Neural progenitor cell (in vitro differentiated cells): ENCODE data around the gene RPS6KA6. TPM values are rescaled to one million over a fixed set of nuclear protein-coding genes. Genes with fewer than 3 reads are reported as not detected.

Experiments used
- DNase-seq: peaks from one replicate; pipeline ENCODE4 v3.0.0-alpha.2; 2016; ENCODE audit warnings: low spot score
- H2AFZ ChIP-seq: fragments of 200-600 bp; sonication (generic); replicated peaks from 2 replicates; pipeline ENCODE4 v1.6.1; 2016; ENCODE audit warnings: antibody characterized with exemption
- H3F3A ChIP-seq: fragments of 200-600 bp; sonication (generic); 2 replicates; pipeline ENCODE4 v1.6.1; 2016; ENCODE audit warnings: antibody characterized with exemption, low read depth
- H3K27ac ChIP-seq: fragments of 200-600 bp; sonication (generic); 2 replicates; pipeline ENCODE4 v1.5.1; 2016; ENCODE audit warnings: mild to moderate bottlenecking
- H3K27me3 ChIP-seq: fragments of 200-600 bp; sonication (generic); 2 replicates; pipeline ENCODE4 v1.6.1; 2016; ENCODE audit warnings: mild to moderate bottlenecking, moderate library complexity
- H3K36me3 ChIP-seq: fragments of 200-600 bp; sonication (generic); 2 replicates; pipeline ENCODE4 v1.5.1; 2016
- H3K4me1 ChIP-seq: fragments of 200-600 bp; sonication (generic); 2 replicates; pipeline ENCODE4 v1.6.1; 2016; ENCODE audit warnings: mixed run types
- H3K4me2 ChIP-seq: fragments of 200-600 bp; sonication (generic); 2 replicates; pipeline ENCODE4 v1.6.1; 2016
- H3K4me3 ChIP-seq: fragments of 200-600 bp; sonication (generic); 2 replicates; pipeline ENCODE4 v1.5.1; 2016
- H3K79me2 ChIP-seq: fragments of 200-600 bp; sonication (generic); 2 replicates; pipeline ENCODE4 v1.6.1; 2016; ENCODE audit warnings: low read depth
- H3K9ac ChIP-seq: fragments of 200-600 bp; sonication (generic); 2 replicates; pipeline ENCODE4 v1.6.1; 2016
- H3K9me3 ChIP-seq: fragments of 200-600 bp; sonication (generic); 2 replicates; pipeline ENCODE4 v1.5.1; 2016; ENCODE audit warnings: low read depth
- H4K20me1 ChIP-seq: fragments of 200-600 bp; sonication (generic); 2 replicates; pipeline ENCODE4 v1.6.1; 2016; ENCODE audit warnings: low read depth
- H3K27ac Mint-ChIP-seq: 3 replicates; pipeline ENCODE4 v1.8.0; 2021; ENCODE audit warnings: mixed read lengths
- H3K27me3 Mint-ChIP-seq: 2 replicates; pipeline ENCODE4 v1.8.0; 2022; ENCODE audit warnings: low read depth, mild to moderate bottlenecking, inconsistent platforms, moderate library complexity, mixed read lengths; ENCODE audit not compliant: insufficient read depth
- H3K36me3 Mint-ChIP-seq: 3 replicates; pipeline ENCODE4 v1.8.0; 2021; ENCODE audit warnings: mixed read lengths
- H3K4me1 Mint-ChIP-seq: 3 replicates; pipeline ENCODE4 v1.8.0; 2021; ENCODE audit warnings: mixed read lengths
- H3K4me3 Mint-ChIP-seq: 3 replicates; pipeline ENCODE4 v1.8.0; 2021; ENCODE audit warnings: mild to moderate bottlenecking, moderate library complexity, mixed read lengths
- H3K9me3 Mint-ChIP-seq: 3 replicates; pipeline ENCODE4 v1.8.0; 2020; ENCODE audit warnings: mixed read lengths
- EZH2 ChIP-seq: fragments of 200-600 bp; sonication (generic); IDR thresholded peaks from 2 replicates; pipeline ENCODE4 v1.6.1; 2017; ENCODE audit warnings: antibody characterized with exemption, mild to moderate bottlenecking, moderate library complexity
- EZH2phosphoT487 ChIP-seq: fragments of 200-600 bp; sonication (generic); IDR thresholded peaks from 2 replicates; pipeline ENCODE4 v1.6.1; 2017; ENCODE audit warnings: antibody characterized with exemption
- total RNA-seq: library from RNA; depleted of rRNA; stranded (reverse); fragments of >200 nt; gene quantifications from 2 replicates; pipeline ENCODE4 v1.2.3, GENCODE V29; 2015; ENCODE audit warnings: low replicate concordance
- TF ChIP-seq, protein P1 (sequence below): fragments of 200-600 bp; sonication (generic); IDR thresholded peaks from 2 replicates; pipeline ENCODE4 v1.5.1; 2017; ENCODE audit warnings: antibody characterized with exemption, mild to moderate bottlenecking

The RPS6KA6 gene
- total RNA-seq, 1 donor from 2014 or later = 20.0 TPM

DNA sequence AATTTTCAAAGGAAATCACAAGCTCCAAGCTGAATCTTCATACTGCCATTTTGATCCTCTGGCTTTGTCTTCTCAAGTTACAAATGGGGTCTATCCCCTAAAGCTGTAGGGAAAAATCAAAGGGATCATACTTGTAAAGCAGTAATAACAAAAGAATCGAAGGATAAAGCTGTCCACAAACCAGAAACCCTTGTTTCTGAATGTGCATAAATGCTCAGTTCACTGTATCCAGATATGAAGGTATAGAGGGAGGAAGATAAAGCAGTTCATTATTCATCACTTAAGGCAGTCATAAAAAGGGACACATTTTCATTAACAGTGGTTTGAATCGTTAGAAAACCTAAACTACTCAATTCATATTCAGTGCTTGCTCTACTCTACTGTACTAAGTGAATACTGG, 33.2 kb upstream of the RPS6KA6 start:
- Histone ChIP-seq H2AFZ (no peak overlapping the region), H3K36me3 (no peaks in the 10 kb centered on the region), H3K4me2 (no peak overlapping the region), H3K79me2 (no peaks in the 10 kb centered on the region), H3K27me3 (no peaks in the 10 kb centered on the region), H3K4me1 (peaks cover 26% of the 10 kb centered on the region), H3F3A (no peaks in the 10 kb centered on the region), H3K9ac (no peak overlapping the region), H4K20me1 (no peaks in the 10 kb centered on the region), H3K4me3 (no peak overlapping the region), H3K27ac (no peak overlapping the region), H3K9me3 (peaks cover 3% of the 10 kb centered on the region)
- no peaks in the 10 kb centered on the region for H3K9me3 Mint-ChIP-seq
- no peaks in the 10 kb centered on the region for H3K36me3 Mint-ChIP-seq
- TF ChIP-seq EZH2 (no peak), EZH2phosphoT487 (no peak)
- TF ChIP-seq, protein P1, sequence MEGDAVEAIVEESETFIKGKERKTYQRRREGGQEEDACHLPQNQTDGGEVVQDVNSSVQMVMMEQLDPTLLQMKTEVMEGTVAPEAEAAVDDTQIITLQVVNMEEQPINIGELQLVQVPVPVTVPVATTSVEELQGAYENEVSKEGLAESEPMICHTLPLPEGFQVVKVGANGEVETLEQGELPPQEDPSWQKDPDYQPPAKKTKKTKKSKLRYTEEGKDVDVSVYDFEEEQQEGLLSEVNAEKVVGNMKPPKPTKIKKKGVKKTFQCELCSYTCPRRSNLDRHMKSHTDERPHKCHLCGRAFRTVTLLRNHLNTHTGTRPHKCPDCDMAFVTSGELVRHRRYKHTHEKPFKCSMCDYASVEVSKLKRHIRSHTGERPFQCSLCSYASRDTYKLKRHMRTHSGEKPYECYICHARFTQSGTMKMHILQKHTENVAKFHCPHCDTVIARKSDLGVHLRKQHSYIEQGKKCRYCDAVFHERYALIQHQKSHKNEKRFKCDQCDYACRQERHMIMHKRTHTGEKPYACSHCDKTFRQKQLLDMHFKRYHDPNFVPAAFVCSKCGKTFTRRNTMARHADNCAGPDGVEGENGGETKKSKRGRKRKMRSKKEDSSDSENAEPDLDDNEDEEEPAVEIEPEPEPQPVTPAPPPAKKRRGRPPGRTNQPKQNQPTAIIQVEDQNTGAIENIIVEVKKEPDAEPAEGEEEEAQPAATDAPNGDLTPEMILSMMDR = no peak
- H3K4me3 Mint-ChIP-seq = no peak overlapping the region
- DNase-seq = no peak
- H3K27me3 Mint-ChIP-seq = no peaks in the 10 kb centered on the region
- no peak overlapping the region for H3K27ac Mint-ChIP-seq
- H3K4me1 Mint-ChIP-seq = peaks cover 2% of the 10 kb centered on the region

DNA sequence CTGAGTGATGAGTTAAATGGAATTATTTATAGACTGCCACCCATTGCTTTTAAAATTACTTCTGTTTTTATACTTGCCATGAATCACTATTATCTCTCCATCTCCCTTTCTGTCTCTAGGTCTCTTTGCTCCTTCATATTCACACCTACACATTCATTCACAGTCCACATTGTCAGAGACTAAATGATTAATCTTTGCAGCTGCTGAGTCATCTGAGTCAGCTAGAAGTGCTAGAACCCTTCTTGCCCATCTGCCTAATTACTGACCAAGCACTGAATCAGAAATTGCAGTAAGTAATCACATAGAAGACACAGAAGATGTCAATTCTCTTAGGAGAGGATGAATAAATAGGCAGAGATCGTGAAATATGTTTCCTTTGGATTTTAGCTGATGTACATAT, 31.6 kb upstream of the RPS6KA6 start:
- no peak overlapping the region for H3K4me3 Mint-ChIP-seq
- no peaks in the 10 kb centered on the region for H3K36me3 ChIP-seq
- H3K4me2 ChIP-seq = no peak overlapping the region
- no peaks in the 10 kb centered on the region for H3K27me3 Mint-ChIP-seq
- H3K9me3 Mint-ChIP-seq = peaks cover 1% of the 10 kb centered on the region
- no peak overlapping the region for H3K27ac ChIP-seq
- H3K4me3 ChIP-seq = no peak overlapping the region
- no peak for DNase-seq
- H3K4me1 ChIP-seq = peaks cover 27% of the 10 kb centered on the region
- no peaks in the 10 kb centered on the region for H4K20me1 ChIP-seq
- no peak overlapping the region for H3K27ac Mint-ChIP-seq
- no peaks in the 10 kb centered on the region for H3K79me2 ChIP-seq
- no peaks in the 10 kb centered on the region for H3F3A ChIP-seq
- TF ChIP-seq, protein P1 = no peak
- TF ChIP-seq EZH2 (no peak), EZH2phosphoT487 (no peak)
- H3K9ac ChIP-seq = no peak overlapping the region
- H3K4me1 Mint-ChIP-seq = peaks cover 2% of the 10 kb centered on the region
- peaks cover 3% of the 10 kb centered on the region for H3K9me3 ChIP-seq
- H3K27me3 ChIP-seq = no peaks in the 10 kb centered on the region
- no peak overlapping the region for H2AFZ ChIP-seq
- H3K36me3 Mint-ChIP-seq = no peaks in the 10 kb centered on the region

DNA sequence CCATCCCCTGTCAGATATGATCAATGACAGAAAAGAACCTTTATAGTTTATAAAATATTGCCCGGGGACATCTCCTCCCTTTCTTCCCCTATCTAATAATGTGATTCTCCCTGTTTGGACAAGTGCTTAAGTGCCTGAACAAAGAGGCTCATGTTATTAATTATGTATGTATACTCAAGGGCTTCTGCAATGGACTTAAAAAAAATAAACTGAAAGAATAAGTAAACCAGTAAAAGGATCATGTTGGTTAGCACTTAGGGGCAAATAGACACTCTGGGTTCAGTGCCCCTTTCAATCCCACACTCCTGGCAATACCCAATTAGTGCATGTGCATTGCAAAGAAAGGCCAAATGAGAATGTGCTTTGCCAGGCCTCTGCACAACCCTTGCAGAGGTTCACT, 30.7 kb upstream of the RPS6KA6 start:
- no peak overlapping the region for H2AFZ ChIP-seq
- no peaks in the 10 kb centered on the region for H3F3A ChIP-seq
- Mint-ChIP-seq H3K4me3 (no peak overlapping the region), H3K9me3 (peaks cover 4% of the 10 kb centered on the region), H3K27ac (no peak overlapping the region), H3K27me3 (no peaks in the 10 kb centered on the region), H3K4me1 (peaks cover 2% of the 10 kb centered on the region), H3K36me3 (no peaks in the 10 kb centered on the region)
- no peak overlapping the region for H3K4me2 ChIP-seq
- no peak overlapping the region for H3K9ac ChIP-seq
- H4K20me1 ChIP-seq = no peaks in the 10 kb centered on the region
- H3K79me2 ChIP-seq = no peaks in the 10 kb centered on the region
- TF ChIP-seq, protein P1 = no peak
- TF ChIP-seq EZH2phosphoT487 = no peak
- no peak for TF ChIP-seq EZH2
- DNase-seq = no peak
- H3K4me3 ChIP-seq = no peak overlapping the region
- H3K9me3 ChIP-seq = peaks cover 3% of the 10 kb centered on the region
- H3K27me3 ChIP-seq = no peaks in the 10 kb centered on the region
- no peak overlapping the region for H3K27ac ChIP-seq
- peaks cover 27% of the 10 kb centered on the region for H3K4me1 ChIP-seq
- no peaks in the 10 kb centered on the region for H3K36me3 ChIP-seq
